Brain microvascular endothelial cell (primary cell): Measurements from ENCODE around the gene CDK5R2.

Experiments
- DNase-seq: peaks from one replicate; pipeline ENCODE4 v3.0.0-alpha.2; 2020
- H3K27ac ChIP-seq: fragments of 250-450 bp; sonication (Bioruptor Pico); 2 replicates; pipeline ENCODE4 v1.5.1; 2020; ENCODE audit warnings: mild to moderate bottlenecking, moderate library complexity
- H3K27me3 ChIP-seq: fragments of 250-450 bp; sonication (Bioruptor Pico); replicated peaks from 2 replicates; pipeline ENCODE4 v1.5.1; 2020; ENCODE audit warnings: mild to moderate bottlenecking
- H3K36me3 ChIP-seq: fragments of 250-450 bp; sonication (Bioruptor Pico); replicated peaks from 2 replicates; pipeline ENCODE4 v1.5.1; 2020; ENCODE audit warnings: mild to moderate bottlenecking
- H3K4me3 ChIP-seq: 2 replicates; pipeline ENCODE4 v1.5.1; 2011; ENCODE audit warnings: low read depth, mild to moderate bottlenecking, control low read depth, low read length, moderate library complexity
- CTCF ChIP-seq: IDR thresholded peaks from 2 replicates; pipeline ENCODE4 v1.5.1; 2011; ENCODE audit warnings: low read depth, mild to moderate bottlenecking, moderate library complexity, low read length, control low read depth, inconsistent platforms; ENCODE audit errors: missing control alignments
- in situ Hi-C: cut with HindIII; loops from 2 replicates; pipeline ENCODE4 v1.10.0; 2017; ENCODE audit warnings: low sequenced_read_pairs, low pct_ligation_motif_present

The CDK5R2 gene

GRCh38 chr2:218984239-218985020 lies 25.0 kb downstream of the CDK5R2 start:
- in situ Hi-C loops: no loop called here
- Histone ChIP-seq H3K4me3 (no peak overlapping the region), H3K27ac (no peak overlapping the region), H3K36me3 (no peaks in the 10 kb centered on the region), H3K27me3 (peaks cover 79% of the 10 kb centered on the region)
- DNase-seq: no peak
- no peak for TF ChIP-seq CTCF

GRCh38 chr2:218985021-218985324 lies 25.5 kb downstream of the CDK5R2 start, which contains the start of gene FEV:
Gene FEV, minus strand, starts transcription at chr2:218985184. Its CDS starts 109 bp downstream, at chr2:218985075.
- in situ Hi-C loops: no loop called here
- Histone ChIP-seq H3K36me3 (no peaks in the 10 kb centered on the region), H3K27me3 (peaks cover 84% of the 10 kb centered on the region), H3K4me3 (no peak within 1 kb of the TSS), H3K27ac (no peak within 1 kb of the TSS)
- DNase-seq: no peak
- TF ChIP-seq CTCF: no peak

GRCh38 chr2:218985325-218986091 lies 26.0 kb downstream of the CDK5R2 start:
- no peak for DNase-seq
- Histone ChIP-seq H3K36me3 (no peaks in the 10 kb centered on the region), H3K27ac (no peak overlapping the region), H3K4me3 (no peak overlapping the region), H3K27me3 (peaks cover 87% of the 10 kb centered on the region)
- in situ Hi-C loops: no loop called here
- no peak for TF ChIP-seq CTCF

- Histone ChIP-seq H3K36me3 (no peaks in the 10 kb centered on the region), H3K4me3 (no peak overlapping the region), H3K27me3 (peaks cover 87% of the 10 kb centered on the region), H3K27ac (no peak overlapping the region)
- no peak for TF ChIP-seq CTCF
- DNase-seq: no peak
- in situ Hi-C loops: no loop called here
These were observed 26.8 kb downstream of the CDK5R2 start for GRCh38 chr2:218986148-218986761.

- no peak for TF ChIP-seq CTCF
These were observed 28.7 kb downstream of the CDK5R2 start for GRCh38 chr2:218988164-218988563.

More at GRCh38 chr2:218988164-218988563, 28.7 kb downstream of the CDK5R2 start:
- H3K4me3 ChIP-seq: no peak overlapping the region
- in situ Hi-C loops: no loop called here
- no peak for DNase-seq
- H3K27ac ChIP-seq: no peak overlapping the region
- H3K27me3 ChIP-seq: peaks cover 87% of the 10 kb centered on the region
- H3K36me3 ChIP-seq: no peaks in the 10 kb centered on the region
